Measurements from ENCODE around the gene CHTF8.

DNA sequence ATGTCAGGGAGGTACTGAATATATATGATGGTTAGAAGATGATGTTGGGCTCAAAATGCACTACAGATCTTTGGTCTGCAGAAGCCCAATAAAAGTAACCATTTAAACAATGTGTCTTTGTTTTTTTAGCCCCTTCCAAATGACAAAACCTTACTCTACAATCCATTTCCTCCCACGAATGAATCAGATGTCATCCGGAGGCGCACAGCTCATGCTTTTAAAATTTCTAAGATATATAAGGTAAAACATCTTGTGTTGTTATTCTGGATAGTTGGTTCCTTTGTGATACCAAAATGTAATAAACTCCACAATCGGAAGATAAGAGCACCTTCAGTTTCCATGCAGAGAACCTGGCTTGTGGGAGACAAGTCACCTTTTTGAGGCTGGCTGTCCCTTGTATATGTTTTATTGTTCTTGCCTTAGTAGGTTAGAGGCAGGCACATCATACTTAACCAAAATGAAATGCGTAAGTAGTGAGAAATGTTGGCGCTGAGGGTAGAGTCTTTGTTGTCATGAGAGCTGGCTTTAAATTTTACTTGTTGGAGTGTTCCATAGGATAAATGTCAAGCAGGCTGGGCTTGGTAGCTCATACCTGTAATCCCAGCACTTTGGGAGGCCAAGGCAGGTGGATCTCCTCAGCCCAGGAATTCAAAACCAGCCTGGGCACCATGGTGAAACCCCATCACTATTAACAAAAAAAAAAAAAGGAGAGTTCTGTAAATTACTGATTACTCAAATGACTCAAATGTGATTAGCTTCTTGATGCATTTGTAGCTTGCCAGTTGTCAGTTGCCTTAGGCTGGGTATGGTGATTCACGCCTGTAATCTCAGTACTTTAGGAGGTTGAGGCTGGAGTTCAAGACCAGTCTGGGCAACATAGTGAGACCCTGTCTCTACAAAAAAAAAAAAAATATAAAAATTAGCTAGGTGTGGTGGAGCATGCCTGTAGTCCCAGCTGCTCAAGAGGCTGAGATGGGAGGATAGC is 34.9 kb upstream of the CHTF8 start:
- TF ChIP-seq, protein P1, sequence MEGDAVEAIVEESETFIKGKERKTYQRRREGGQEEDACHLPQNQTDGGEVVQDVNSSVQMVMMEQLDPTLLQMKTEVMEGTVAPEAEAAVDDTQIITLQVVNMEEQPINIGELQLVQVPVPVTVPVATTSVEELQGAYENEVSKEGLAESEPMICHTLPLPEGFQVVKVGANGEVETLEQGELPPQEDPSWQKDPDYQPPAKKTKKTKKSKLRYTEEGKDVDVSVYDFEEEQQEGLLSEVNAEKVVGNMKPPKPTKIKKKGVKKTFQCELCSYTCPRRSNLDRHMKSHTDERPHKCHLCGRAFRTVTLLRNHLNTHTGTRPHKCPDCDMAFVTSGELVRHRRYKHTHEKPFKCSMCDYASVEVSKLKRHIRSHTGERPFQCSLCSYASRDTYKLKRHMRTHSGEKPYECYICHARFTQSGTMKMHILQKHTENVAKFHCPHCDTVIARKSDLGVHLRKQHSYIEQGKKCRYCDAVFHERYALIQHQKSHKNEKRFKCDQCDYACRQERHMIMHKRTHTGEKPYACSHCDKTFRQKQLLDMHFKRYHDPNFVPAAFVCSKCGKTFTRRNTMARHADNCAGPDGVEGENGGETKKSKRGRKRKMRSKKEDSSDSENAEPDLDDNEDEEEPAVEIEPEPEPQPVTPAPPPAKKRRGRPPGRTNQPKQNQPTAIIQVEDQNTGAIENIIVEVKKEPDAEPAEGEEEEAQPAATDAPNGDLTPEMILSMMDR (IDR thresholded peaks at IDR 0.05): no peak
- no peak for TF ChIP-seq POLR2A (IDR thresholded peaks at IDR 0.05)

All from thyroid gland (tissue), 4 donors.